GM18858 (cell line): Measurements from ENCODE around the gene AHCY.
"Not testable (repeated sequence)": the region's sequence is repeated elsewhere in the genome, so short reads cannot be mapped to it uniquely, and the experiment has no call there.

Experiments
- ATAC-seq: cut with Tn5 transposase; IDR thresholded peaks from one replicate; pipeline ENCODE4 v1.9.1; 2021; ENCODE audit not compliant: unreplicated experiment

The AHCY gene

GRCh38 chr20:34302723-34303533 lies at the start of gene AHCY:
Gene AHCY (minus strand): TSS chr20:34303355. CDS start chr20:34303270, 85 bp downstream.
- peak; percentile 81 for ATAC-seq

DNA sequence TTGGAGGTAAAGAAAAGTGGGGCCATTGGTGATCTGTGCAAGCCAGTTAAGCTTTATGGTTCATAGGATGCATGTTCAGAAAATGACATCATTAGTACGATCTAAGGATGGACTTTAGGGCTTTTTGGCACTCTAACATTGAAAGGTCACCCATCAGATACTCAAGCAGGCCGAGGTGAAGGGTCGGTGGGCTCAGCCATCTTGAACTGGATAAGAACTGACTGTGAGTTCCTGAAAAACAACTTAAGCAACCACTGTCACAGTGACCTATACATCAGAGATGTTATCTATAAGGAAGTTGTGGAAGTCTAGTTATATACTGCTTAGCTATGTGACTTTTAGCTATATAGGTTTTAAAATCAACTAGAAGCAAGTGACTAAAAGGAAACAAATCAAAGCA lies 46.9 kb upstream of the AHCY start:
- no peak for ATAC-seq

DNA sequence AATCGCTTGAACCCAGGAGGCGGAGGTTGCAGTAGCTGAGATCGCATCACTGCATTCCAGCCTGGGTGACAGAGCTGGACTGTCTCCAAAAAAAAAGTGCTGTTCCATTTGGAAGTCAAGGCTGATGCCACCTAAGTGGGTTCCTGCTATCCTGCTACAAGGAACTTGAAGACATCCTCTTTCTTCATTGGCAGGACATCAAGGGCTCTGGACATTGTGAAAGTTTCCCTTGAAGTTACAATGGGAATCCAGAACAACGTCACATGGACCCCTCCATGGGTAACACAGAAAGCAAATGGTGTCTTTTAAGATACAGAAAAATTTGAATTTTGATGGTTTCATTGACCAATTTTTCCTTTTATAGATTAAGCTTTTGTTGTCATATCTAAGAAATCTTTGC lies 44.4 kb upstream of the AHCY start:
- ATAC-seq, result no peak

GRCh38 chr20:34346533-34346865 lies 43.3 kb upstream of the AHCY start:
- not testable (repeated sequence) for ATAC-seq

DNA sequence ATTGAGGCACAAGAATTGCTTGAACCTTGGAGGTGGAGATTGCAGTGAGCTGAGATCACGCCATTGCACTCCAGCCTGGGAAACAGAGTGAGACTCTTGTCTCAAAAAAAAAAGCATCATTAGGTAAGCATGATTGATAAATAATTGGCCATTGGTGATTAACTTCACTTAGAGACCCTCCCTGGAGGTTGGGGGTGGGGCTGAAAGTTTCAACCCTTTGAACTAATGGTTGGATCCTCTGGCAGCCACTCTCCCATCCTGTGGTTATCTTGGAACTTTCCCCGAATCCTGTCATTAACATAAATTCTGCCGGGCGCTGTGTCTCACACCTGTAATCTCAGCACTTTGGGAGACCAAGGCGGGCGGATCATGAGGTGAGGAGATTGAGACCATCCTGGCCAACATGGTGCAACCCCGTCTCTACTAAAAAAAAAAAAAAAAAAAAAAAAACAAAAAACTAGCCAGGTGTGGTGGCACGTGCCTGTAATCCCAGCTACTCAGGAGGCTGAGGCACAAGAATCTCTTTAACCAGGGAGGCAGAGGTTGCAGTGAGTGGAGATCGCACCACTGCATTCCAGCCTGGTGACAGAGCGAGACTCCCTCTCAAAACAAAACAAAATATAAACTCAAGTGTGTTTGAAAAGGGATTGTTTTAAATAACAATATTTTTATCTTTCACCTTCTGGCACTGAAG lies 42.8 kb upstream of the AHCY start:
- ATAC-seq, result not testable (repeated sequence)

- ATAC-seq, result no peak
Measured at GRCh38 chr20:34345402-34345736, 42.2 kb upstream of the AHCY start.

DNA sequence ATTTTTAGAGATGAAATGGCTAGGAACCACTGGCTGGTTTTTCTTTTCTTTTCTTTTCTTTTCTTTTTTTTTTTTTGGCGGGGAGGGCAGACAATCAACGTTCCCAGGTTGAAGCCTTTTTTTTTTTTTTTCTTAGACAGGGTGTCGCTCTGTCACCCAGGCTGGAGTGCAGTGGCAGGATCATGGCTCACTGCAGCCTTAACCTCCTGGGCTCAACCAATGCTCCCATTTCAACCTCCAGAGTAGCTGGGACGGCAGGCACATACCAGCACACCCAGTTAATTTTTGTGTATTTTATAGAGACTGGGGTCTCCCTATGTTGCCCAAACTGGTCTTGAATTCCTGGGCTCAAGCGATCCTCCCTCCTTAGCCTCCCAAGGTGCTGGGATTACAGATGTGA lies 41.1 kb upstream of the AHCY start:
- no peak for ATAC-seq

DNA sequence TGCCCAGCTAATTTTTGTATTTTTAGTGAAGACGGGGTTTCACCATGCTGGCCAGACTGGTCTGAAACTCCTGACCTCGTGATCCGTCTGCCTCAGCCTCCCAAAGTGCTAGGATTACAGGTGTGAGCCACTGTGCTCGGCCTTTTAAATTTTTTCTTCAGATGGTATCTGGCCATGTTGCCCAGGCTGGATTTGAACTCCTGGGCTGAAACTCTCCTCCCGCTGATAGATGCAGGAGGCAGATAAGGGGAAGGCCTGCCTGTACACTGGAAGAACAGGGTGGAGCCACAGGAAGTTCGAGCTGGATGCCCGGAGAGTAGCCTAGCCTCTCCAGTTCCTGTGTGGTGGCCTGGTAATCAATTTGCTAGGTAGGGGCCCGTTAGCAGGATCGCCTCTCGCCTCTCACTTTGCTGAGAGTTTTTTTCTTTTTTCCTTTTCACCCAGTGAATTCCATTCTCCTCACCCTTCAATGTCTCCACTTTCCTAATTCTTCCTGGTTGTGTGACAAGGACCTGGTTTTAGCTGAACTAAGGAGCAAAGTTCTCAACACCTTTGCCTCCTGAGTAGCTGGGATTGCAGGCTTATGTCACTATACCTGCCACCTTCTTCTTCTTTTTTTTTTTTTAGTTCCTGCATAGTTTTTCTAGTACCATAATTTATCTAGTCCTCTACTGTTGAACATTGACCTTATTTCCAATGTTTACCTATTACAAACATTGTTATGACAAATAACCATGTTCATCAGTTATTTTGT lies 40.5 kb upstream of the AHCY start:
- ATAC-seq, result no peak

DNA sequence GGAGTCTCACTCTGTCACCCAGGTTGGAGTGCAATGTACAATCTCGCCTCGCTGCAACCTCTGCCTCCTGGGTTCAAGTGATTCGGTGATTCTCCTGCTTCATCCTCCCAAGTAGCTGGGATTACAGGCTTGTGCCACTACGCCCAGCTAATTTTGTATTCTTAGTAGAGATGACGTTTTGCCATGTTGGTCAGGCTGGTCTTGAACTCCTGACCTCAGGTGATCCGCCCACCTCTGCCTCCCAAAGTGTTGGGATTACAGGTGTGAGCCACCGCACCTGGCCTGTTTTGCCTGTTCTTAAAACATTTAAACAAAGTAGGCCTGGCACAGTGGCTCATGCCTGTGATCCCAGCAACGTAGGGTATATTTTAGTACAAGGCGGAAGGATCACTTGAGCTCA lies 38.0 kb upstream of the AHCY start:
- ATAC-seq, result not testable (repeated sequence)

- not testable (repeated sequence) for ATAC-seq
Measured at GRCh38 chr20:34340726-34341125, 37.6 kb upstream of the AHCY start.

DNA sequence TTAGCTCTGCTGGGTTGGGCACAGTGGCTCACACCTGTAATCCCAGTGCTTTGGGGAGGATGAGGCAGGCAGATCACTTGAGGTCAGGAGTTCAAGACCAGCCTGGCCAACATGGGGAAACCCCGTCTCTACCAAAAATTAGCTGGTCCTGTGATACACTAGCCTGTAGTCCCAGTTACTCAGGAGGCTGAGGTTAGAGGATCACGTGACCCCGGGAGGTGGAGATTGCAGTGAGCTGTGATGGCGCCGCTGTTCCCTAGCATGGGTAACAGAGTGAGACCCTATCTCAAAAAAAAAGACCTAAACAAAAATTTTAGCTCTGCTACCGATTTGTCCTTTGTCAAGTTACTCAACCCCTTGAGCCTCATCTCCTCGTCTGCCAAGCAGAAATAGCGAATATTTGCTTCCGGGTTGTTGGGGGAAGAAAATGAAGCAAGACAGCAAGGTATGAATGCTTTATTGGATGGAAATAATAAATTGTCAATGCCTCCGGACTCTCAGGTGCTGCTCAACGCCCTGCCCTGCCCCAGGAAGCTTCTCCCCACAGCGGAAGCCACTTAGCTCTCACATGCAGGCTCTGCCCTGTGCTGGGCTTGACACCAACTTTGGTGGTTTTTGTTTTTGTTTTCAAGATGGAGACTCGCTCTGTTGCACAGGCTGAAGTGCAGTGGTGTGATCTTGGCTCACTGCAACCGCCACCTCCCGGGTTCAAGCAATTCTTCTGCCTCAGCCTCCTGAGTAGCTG lies 35.0 kb upstream of the AHCY start:
- no peak for ATAC-seq

- no peak for ATAC-seq
Measured at GRCh38 chr20:34337544-34337943, 34.4 kb upstream of the AHCY start.

- no peak for ATAC-seq
Measured at GRCh38 chr20:34334654-34335407, 31.7 kb upstream of the AHCY start.

GRCh38 chr20:34333786-34334185 lies 30.6 kb upstream of the AHCY start:
- ATAC-seq, result no peak

GRCh38 chr20:34332262-34332920 lies 29.2 kb upstream of the AHCY start:
- ATAC-seq, result no peak

- no peak for ATAC-seq
Measured at GRCh38 chr20:34331838-34332237, 28.7 kb upstream of the AHCY start.

GRCh38 chr20:34330861-34331544 lies 27.8 kb upstream of the AHCY start:
- ATAC-seq, result not testable (repeated sequence)

DNA sequence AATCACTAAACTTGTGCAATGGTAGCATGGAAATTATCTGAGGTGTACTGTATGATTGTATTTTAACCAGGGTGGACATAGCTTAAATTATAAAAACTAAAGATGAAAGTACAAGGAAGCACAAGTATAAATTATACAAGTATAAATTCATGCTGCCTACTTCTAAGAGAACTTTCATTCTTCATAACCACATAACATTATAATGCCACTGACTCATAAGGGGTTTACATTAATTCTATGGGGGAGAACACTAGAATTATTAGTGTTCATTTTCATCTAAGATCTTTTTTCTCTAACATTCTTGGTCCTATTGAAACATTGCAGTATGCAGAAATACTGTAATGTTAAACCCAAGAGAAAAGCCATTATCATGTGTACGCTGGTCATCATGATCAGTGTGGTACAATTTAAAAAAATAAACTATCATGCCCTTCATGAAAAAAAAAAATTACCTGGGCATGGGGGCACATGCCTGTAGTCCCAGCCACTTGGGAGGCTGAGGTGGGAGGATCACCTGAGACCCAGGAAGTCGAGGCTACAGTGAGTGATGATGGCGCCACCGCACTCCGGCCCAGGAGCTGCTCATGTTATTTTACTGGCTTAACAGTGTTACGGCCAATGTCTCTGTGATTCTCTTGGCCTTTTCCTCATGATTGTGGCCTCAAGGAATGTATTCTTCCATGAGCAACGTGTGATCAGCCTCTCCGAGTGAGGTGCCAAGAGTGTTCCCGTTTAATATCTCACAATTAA lies 25.9 kb upstream of the AHCY start:
- no peak for ATAC-seq

GRCh38 chr20:34328207-34328606 lies 25.1 kb upstream of the AHCY start:
- ATAC-seq, result not testable (repeated sequence)
